SK-N-SH (cell line): ENCODE results near the gene MRPS11. TPM values are rescaled to one million over a fixed set of nuclear protein-coding genes. Genes with fewer than 3 reads are reported as not detected.

Experiments
- CTCF ChIA-PET: fragments of 300-600, 350-600 bp; formaldehyde crosslinking; extraction: SDS; loops from one replicate; lab custom pipeline; 2021; lab: Yijun Ruan, JAX
- POLR2A ChIA-PET: fragments of 350-600 bp; sonication (Branson Sonifier 250); formaldehyde crosslinking; extraction: SDS; loops from one replicate; lab custom pipeline; 2020; ENCODE audit warnings: antibody characterized with exemption, inconsistent platforms; lab: Yijun Ruan, JAX
- DNase-seq: peaks from one replicate; pipeline ENCODE4 v3.0.0; 2012
- H2AFZ ChIP-seq: fragments of 200-600 bp; sonication (generic); 2 replicates; pipeline ENCODE4 v1.8.1; 2016; ENCODE audit warnings: antibody characterized with exemption, mild to moderate bottlenecking, low read depth
- H3F3A ChIP-seq: fragments of 200-600 bp; sonication (generic); replicated peaks from 2 replicates; pipeline ENCODE3; 2016; ENCODE audit warnings: antibody characterized with exemption, mild to moderate bottlenecking; ENCODE audit not compliant: insufficient read depth
- H3K27ac ChIP-seq, 2 experiments: fragments of 200-500 bp in 1 of 2; fragments of 200-600 bp in 1 of 2; sonication (Bioruptor generic) in 1 of 2; sonication (generic), shearing (Covaris generic) in 1 of 2; 2 replicates each; pipeline versions ENCODE4 v1.5.1 to v1.6.1; 2014 to 2016; ENCODE audit warnings: low read depth in 2 of 2, inconsistent platforms in 1 of 2, low read length in 1 of 2, mild to moderate bottlenecking in 1 of 2, mixed read lengths in 1 of 2
- H3K27me3 ChIP-seq: fragments of 200-600 bp; sonication (generic), shearing (Covaris generic); 2 replicates; pipeline ENCODE4 v1.6.1; 2016; ENCODE audit warnings: mixed run types; ENCODE audit not compliant: insufficient read depth
- H3K36me3 ChIP-seq, 2 experiments: fragments of 200-500 bp in 1 of 2; fragments of 200-600 bp in 1 of 2; sonication (Bioruptor generic) in 1 of 2; sonication (generic) in 1 of 2; replicated peaks in 1 of 2; 2 replicates each; pipeline versions ENCODE3 to v1.5.1; 2014 to 2016; ENCODE audit warnings: low read length in 1 of 2, mild to moderate bottlenecking in 1 of 2; ENCODE audit not compliant: insufficient read depth in 2 of 2, control insufficient read depth in 1 of 2
- H3K4me1 ChIP-seq, 2 experiments: fragments of 200-500 bp in 1 of 2; fragments of 200-600 bp in 1 of 2; sonication (Bioruptor generic) in 1 of 2; sonication (generic), shearing (Covaris generic) in 1 of 2; 2 replicates each; pipeline versions ENCODE4 v1.5.1 to v1.6.1; 2014 to 2016; ENCODE audit warnings: low read depth in 1 of 2, low read length in 1 of 2, mixed run types in 1 of 2; ENCODE audit not compliant: insufficient read depth in 2 of 2, control insufficient read depth in 1 of 2
- H3K4me2 ChIP-seq: fragments of 200-600 bp; sonication (generic), shearing (Covaris generic); 2 replicates; pipeline ENCODE4 v1.6.1; 2017; ENCODE audit warnings: mixed run types
- H3K4me3 ChIP-seq, 2 experiments: fragments of 200-500 bp in 1 of 2; fragments of 200-600 bp in 1 of 2; sonication (Bioruptor generic) in 1 of 2; sonication (generic), shearing (Covaris generic) in 1 of 2; 2 replicates each; pipeline versions ENCODE4 v1.5.1 to v1.8.1; 2014 to 2016; ENCODE audit warnings: low read depth in 2 of 2, inconsistent platforms in 1 of 2, low read length in 1 of 2, mild to moderate bottlenecking in 1 of 2, mixed read lengths in 1 of 2, moderate library complexity in 1 of 2
- H3K79me2 ChIP-seq: fragments of 200-600 bp; sonication (generic); 2 replicates; pipeline ENCODE4 v1.8.1; 2017; ENCODE audit warnings: mild to moderate bottlenecking; ENCODE audit not compliant: insufficient read depth
- H3K9ac ChIP-seq: fragments of 200-600 bp; sonication (generic); 2 replicates; pipeline ENCODE4 v1.6.1; 2017; ENCODE audit warnings: mixed run types
- H3K9me2 ChIP-seq: fragments of 200-600 bp; sonication (generic); 2 replicates; pipeline ENCODE4 v1.6.1; 2017; ENCODE audit warnings: mixed run types
- H3K9me3 ChIP-seq: fragments of 200-600 bp; sonication (generic); 2 replicates; pipeline ENCODE4 v1.6.1; 2017; ENCODE audit warnings: mixed run types, mild to moderate bottlenecking, moderate library complexity
- H4K20me1 ChIP-seq: fragments of 200-600 bp; sonication (generic); 2 replicates; pipeline ENCODE4 v1.6.1; 2017; ENCODE audit warnings: mild to moderate bottlenecking, mixed run types; ENCODE audit not compliant: insufficient read depth
- CHD2 ChIP-seq: fragments of 150-350 bp; IDR thresholded peaks from 2 replicates; pipeline ENCODE4 v1.6.1; 2018; ENCODE audit warnings: low read length; ENCODE audit not compliant: partially characterized antibody
- ELF1 ChIP-seq: IDR thresholded peaks from 2 replicates; pipeline ENCODE4 v1.4.0; 2012
- EP300 ChIP-seq, 2 experiments: IDR thresholded peaks; 2 replicates each; pipeline versions ENCODE4 v1.4.0 to v1.6.1; 2012; ENCODE audit warnings: borderline replicate concordance in 1 of 2, low read depth in 1 of 2, low read length in 1 of 2
- EZH2phosphoT487 ChIP-seq: fragments of 200-600 bp; sonication (generic); IDR thresholded peaks from 2 replicates; pipeline ENCODE4 v1.6.1; 2017; ENCODE audit warnings: low read depth, mixed run types, mild to moderate bottlenecking, antibody characterized with exemption, moderate library complexity, borderline replicate concordance
- FOXJ3 ChIP-seq: sonication (generic); formaldehyde crosslinking; IDR thresholded peaks from 2 replicates; pipeline ENCODE4 v1.5.1; 2020; ENCODE audit warnings: mild to moderate bottlenecking, missing genetic modification reagents
- FOXM1 ChIP-seq: IDR thresholded peaks from 2 replicates; pipeline ENCODE4 v1.4.0; 2012; ENCODE audit warnings: low read depth, mild to moderate bottlenecking
- GABPA ChIP-seq: IDR thresholded peaks from 2 replicates; pipeline ENCODE4 v1.4.0; 2012; ENCODE audit warnings: low read depth, mild to moderate bottlenecking
- GATA2 ChIP-seq: sonication (generic); formaldehyde crosslinking; IDR thresholded peaks from 2 replicates; pipeline ENCODE4 v1.5.0; 2020; ENCODE audit warnings: mild to moderate bottlenecking, missing genetic modification reagents
- JUND ChIP-seq: IDR thresholded peaks from 2 replicates; pipeline ENCODE4 v1.4.0; 2012
- MEF2A ChIP-seq: IDR thresholded peaks from 2 replicates; pipeline ENCODE4 v1.4.0; 2012; ENCODE audit warnings: low read depth, borderline replicate concordance
- MXI1 ChIP-seq: IDR thresholded peaks from 2 replicates; pipeline ENCODE4 v1.6.1; 2012; ENCODE audit warnings: mild to moderate bottlenecking, low read depth, low read length, improper control_type of control experiment
- NFIC ChIP-seq: IDR thresholded peaks from 2 replicates; pipeline ENCODE4 v1.4.0; 2012; ENCODE audit warnings: borderline replicate concordance
- NRF1 ChIP-seq: IDR thresholded peaks from 2 replicates; pipeline ENCODE4 v1.6.1; 2012; ENCODE audit warnings: low read depth, mild to moderate bottlenecking, low read length
- RCOR1 ChIP-seq: fragments of 150-350 bp; IDR thresholded peaks from 2 replicates; pipeline ENCODE4 v1.6.1; 2017; ENCODE audit warnings: antibody characterized with exemption, low read length
- SIN3A ChIP-seq: IDR thresholded peaks from 2 replicates; pipeline ENCODE4 v1.6.1; 2012; ENCODE audit warnings: low read depth, mild to moderate bottlenecking, low read length, moderate library complexity, borderline replicate concordance
- SMC3 ChIP-seq: IDR thresholded peaks from 2 replicates; pipeline ENCODE4 v1.6.1; 2012; ENCODE audit warnings: low read depth, low read length, improper control_type of control experiment
- TAF1 ChIP-seq: IDR thresholded peaks from 2 replicates; pipeline ENCODE4 v1.6.1; 2012; ENCODE audit warnings: low read depth, mild to moderate bottlenecking, low read length, moderate library complexity, borderline replicate concordance
- YY1 ChIP-seq: IDR thresholded peaks from 2 replicates; pipeline ENCODE4 v1.4.0; 2012; ENCODE audit warnings: low read depth, mild to moderate bottlenecking
- WGBS: methylation state at CpG from one replicate; pipeline ENCODE4 v1.1.6; 2017; ENCODE audit warnings: low lambda C conversion rate; 5-methylcytosine and 5-hydroxymethylcytosine counted together
- polyA plus RNA-seq, 3 experiments: library from polyadenylated mRNA; depleted of rRNA; stranded (reverse); fragments of >200 nt; gene quantifications; 2 replicates each; pipeline ENCODE4 v1.2.3, GENCODE V29; 2012
- TF ChIP-seq, protein P1 (sequence below): fragments of 150-350 bp; IDR thresholded peaks from 2 replicates; pipeline ENCODE4 v1.6.1; 2016; ENCODE audit warnings: mild to moderate bottlenecking, low read depth, low read length
- TF ChIP-seq, protein P2 (sequence below): IDR thresholded peaks from 2 replicates; pipeline ENCODE4; 2012

MRPS11 gene
- polyA plus RNA-seq, 1 of the 3 experiments (the other 2 are of a cell fraction) = 101 TPM

- no peaks in the 10 kb centered on the region for H3K36me3 ChIP-seq
- POLR2A ChIA-PET = no interaction called here
- H3K9me3 ChIP-seq = no peaks in the 10 kb centered on the region; the same call in 1 of the 2 replicates
- no peak overlapping the region for H3K4me2 ChIP-seq
- WGBS = 50% methylated on average over 3 of the region's 5 CpGs
- peak overlapping the region in 1 of 2 experiments; percentile 72; a peak in 2 of 4 replicates for H3K27ac ChIP-seq
- no peak overlapping the region for H3K9ac ChIP-seq
- H3K9me2 ChIP-seq = 0 out of 2 replicates have a peak, but pooled peaks cover 4% of the 10 kb centered on the region
- no peaks in the 10 kb centered on the region for H4K20me1 ChIP-seq
- H3K79me2 ChIP-seq = no peaks in the 10 kb centered on the region
- TF ChIP-seq FOXJ3 (peak; percentile 85), NFIC (no peak), FOXM1 (no peak), ELF1 (no peak), EZH2phosphoT487 (no peak), JUND (no peak), TAF1 (no peak), GABPA (no peak), MXI1 (peak; percentile 44; the same call in 1 of the 2 replicates), SIN3A (no peak), MEF2A (no peak), SMC3 (no peak), NRF1 (no peak), GATA2 (CRISPR knock-in tag) (peak; percentile 92), CHD2 (peak; percentile 59), YY1 (no peak), RCOR1 (peak; percentile 84), EP300 (IDR thresholded peaks at IDR 0.05; ENCODE audit: borderline replicate concordance in 1 of 2, low read depth in 1 of 2, low read length in 1 of 2) (peak in 1 of 2 experiments; percentile 85; a peak in 2 of 4 replicates)
- TF ChIP-seq, protein P1, sequence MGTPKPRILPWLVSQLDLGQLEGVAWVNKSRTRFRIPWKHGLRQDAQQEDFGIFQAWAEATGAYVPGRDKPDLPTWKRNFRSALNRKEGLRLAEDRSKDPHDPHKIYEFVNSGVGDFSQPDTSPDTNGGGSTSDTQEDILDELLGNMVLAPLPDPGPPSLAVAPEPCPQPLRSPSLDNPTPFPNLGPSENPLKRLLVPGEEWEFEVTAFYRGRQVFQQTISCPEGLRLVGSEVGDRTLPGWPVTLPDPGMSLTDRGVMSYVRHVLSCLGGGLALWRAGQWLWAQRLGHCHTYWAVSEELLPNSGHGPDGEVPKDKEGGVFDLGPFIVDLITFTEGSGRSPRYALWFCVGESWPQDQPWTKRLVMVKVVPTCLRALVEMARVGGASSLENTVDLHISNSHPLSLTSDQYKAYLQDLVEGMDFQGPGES = no peak
- TF ChIP-seq, protein P2, sequence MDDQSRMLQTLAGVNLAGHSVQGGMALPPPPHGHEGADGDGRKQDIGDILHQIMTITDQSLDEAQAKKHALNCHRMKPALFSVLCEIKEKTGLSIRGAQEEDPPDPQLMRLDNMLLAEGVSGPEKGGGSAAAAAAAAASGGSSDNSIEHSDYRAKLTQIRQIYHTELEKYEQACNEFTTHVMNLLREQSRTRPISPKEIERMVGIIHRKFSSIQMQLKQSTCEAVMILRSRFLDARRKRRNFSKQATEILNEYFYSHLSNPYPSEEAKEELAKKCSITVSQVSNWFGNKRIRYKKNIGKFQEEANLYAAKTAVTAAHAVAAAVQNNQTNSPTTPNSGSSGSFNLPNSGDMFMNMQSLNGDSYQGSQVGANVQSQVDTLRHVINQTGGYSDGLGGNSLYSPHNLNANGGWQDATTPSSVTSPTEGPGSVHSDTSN = no peak
- H3K27me3 ChIP-seq = no peaks in the 10 kb centered on the region
- no peaks in the 10 kb centered on the region for H3F3A ChIP-seq
- CTCF ChIA-PET = interaction anchor here (0.9 to 10.3 kb wide), 16 partner anchors 14 to 1535 kb away, joined by 3 to 195 read pairs (median 5); partner anchors contain the start of genes MRPL46, MRPS11 and NTRK3
- peak; percentile 78 for DNase-seq
- H3K4me3 ChIP-seq = no peak overlapping the region
- H2AFZ ChIP-seq = no peak overlapping the region
- H3K4me1 ChIP-seq = peaks cover 0 to 15% of the 10 kb centered on the region in 2 experiments; a peak in 1 of 4 replicates
Measured at GRCh38 chr15:88448991-88449461, 18.5 kb upstream of the MRPS11 start.
